WTC11 (cell line): ENCODE results near the gene GRID2.

Experiments used
- ATF1 ChIP-seq: sonication (generic); formaldehyde crosslinking; IDR thresholded peaks from 2 replicates; pipeline ENCODE4 v1.8.1; 2023; ENCODE audit warnings: mild to moderate bottlenecking, moderate library complexity, missing genetic modification reagents
- ATF2 ChIP-seq: sonication (generic); formaldehyde crosslinking; IDR thresholded peaks from 2 replicates; pipeline ENCODE4 v1.8.1; 2022; ENCODE audit warnings: low read depth, missing genetic modification reagents, borderline replicate concordance
- CTCF ChIP-seq: fragments of 200-600 bp; IDR thresholded peaks from 2 replicates; pipeline ENCODE4 v1.8.0; 2022; ENCODE audit warnings: antibody characterized with exemption
- ESRRA ChIP-seq: sonication (generic); formaldehyde crosslinking; IDR thresholded peaks from 2 replicates; pipeline ENCODE4 v1.8.1; 2022; ENCODE audit warnings: mild to moderate bottlenecking, missing genetic modification reagents, borderline replicate concordance
- FOXK1 ChIP-seq: sonication (generic); formaldehyde crosslinking; IDR thresholded peaks from 2 replicates; pipeline ENCODE4 v1.8.0; 2022; ENCODE audit warnings: mild to moderate bottlenecking, moderate library complexity, missing genetic modification reagents
- IRF2 ChIP-seq: sonication (generic); formaldehyde crosslinking; IDR thresholded peaks from 2 replicates; pipeline ENCODE4 v1.8.0; 2022; ENCODE audit warnings: low read depth, missing genetic modification reagents, borderline replicate concordance
- MAX ChIP-seq: sonication (generic); formaldehyde crosslinking; IDR thresholded peaks from 2 replicates; pipeline ENCODE4 v1.8.0; 2022; ENCODE audit warnings: mild to moderate bottlenecking, missing genetic modification reagents
- MYBL2 ChIP-seq: sonication (generic); formaldehyde crosslinking; IDR thresholded peaks from 2 replicates; pipeline ENCODE4 v1.8.1; 2023; ENCODE audit warnings: mild to moderate bottlenecking, moderate library complexity, missing genetic modification reagents
- NR2C2 ChIP-seq: sonication (generic); formaldehyde crosslinking; IDR thresholded peaks from 2 replicates; pipeline ENCODE4 v1.8.0; 2022; ENCODE audit warnings: mild to moderate bottlenecking, missing genetic modification reagents
- ZMAT4 ChIP-seq: fragments of 250-450 bp; sonication (Bioruptor Pico); IDR thresholded peaks from 2 replicates; pipeline ENCODE4 v1.9.0; 2021; ENCODE audit warnings: mild to moderate bottlenecking
- ZNF396 ChIP-seq: fragments of 250-450 bp; sonication (Bioruptor Pico); IDR thresholded peaks from 2 replicates; pipeline ENCODE4 v1.8.0; 2021; ENCODE audit warnings: mild to moderate bottlenecking, moderate library complexity, borderline replicate concordance

GRCh38 chr4:93617606-93618005 is 1313.8 kb downstream of the GRID2 start:
- TF ChIP-seq ATF2 (CRISPR knock-in tag) (no peak), FOXK1 (no peak), MYBL2 (CRISPR knock-in tag) (no peak), CTCF (no peak), ZMAT4 (CRISPR knock-in tag) (no peak), IRF2 (no peak), ESRRA (CRISPR knock-in tag) (no peak), MAX (CRISPR knock-in tag) (no peak), ZNF396 (CRISPR knock-in tag) (no peak), NR2C2 (CRISPR knock-in tag) (no peak), ATF1 (CRISPR knock-in tag) (no peak)
